Epithelial cell of proximal tubule (primary cell): ENCODE data around the gene VANGL1. TPM values are rescaled to one million over a fixed set of nuclear protein-coding genes. Genes with fewer than 3 reads are reported as not detected.

ENCODE experiments used
- DNase-seq: peaks from one replicate; pipeline ENCODE4 v3.0.0-alpha.2; 2011; ENCODE audit warnings: low read depth
- H3K4me3 ChIP-seq: 2 replicates; pipeline ENCODE4 v1.5.1; 2011; ENCODE audit warnings: low read depth, mild to moderate bottlenecking, low read length
- total RNA-seq: library from RNA; depleted of rRNA; stranded (reverse); fragments of >200 nt; gene quantifications from 2 replicates; pipeline ENCODE4 v1.2.3, GENCODE V29; 2015
- TF ChIP-seq, protein P1 (sequence below): conservative IDR thresholded peaks from 2 replicates; pipeline ENCODE4 v1.5.1; 2012; ENCODE audit warnings: low read depth, mild to moderate bottlenecking, low read length

The VANGL1 gene
- total RNA-seq, 1 donor from 2014 or later: 16.1 TPM

DNA sequence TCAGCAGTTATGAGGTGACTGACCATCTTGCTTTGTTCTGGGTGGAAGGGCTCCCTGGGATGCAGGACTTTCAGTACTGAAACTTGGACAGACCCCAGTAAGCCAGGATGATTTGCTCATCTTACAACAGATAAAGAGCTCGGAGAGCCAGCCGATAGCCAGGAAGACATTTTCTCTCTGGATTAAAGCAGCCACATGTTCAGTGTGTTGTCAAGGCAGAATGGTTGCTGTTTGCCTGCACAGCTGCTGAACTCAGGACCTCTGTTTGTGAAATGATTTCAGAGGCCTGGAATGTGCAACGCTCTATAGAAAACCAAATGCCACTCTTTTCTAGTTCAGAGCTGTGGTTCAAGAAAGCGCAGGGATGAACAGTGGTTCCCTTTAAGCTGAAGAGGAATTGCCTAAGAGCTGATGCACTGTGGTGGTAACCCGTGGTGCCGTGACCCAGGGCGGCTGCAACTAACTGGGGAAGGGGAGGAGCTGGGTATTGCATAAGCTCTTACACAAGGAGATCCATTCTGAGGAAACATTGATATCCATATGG, 86.0 kb downstream of the VANGL1 start:
- peak; percentile 93 for DNase-seq
- TF ChIP-seq, protein P1, sequence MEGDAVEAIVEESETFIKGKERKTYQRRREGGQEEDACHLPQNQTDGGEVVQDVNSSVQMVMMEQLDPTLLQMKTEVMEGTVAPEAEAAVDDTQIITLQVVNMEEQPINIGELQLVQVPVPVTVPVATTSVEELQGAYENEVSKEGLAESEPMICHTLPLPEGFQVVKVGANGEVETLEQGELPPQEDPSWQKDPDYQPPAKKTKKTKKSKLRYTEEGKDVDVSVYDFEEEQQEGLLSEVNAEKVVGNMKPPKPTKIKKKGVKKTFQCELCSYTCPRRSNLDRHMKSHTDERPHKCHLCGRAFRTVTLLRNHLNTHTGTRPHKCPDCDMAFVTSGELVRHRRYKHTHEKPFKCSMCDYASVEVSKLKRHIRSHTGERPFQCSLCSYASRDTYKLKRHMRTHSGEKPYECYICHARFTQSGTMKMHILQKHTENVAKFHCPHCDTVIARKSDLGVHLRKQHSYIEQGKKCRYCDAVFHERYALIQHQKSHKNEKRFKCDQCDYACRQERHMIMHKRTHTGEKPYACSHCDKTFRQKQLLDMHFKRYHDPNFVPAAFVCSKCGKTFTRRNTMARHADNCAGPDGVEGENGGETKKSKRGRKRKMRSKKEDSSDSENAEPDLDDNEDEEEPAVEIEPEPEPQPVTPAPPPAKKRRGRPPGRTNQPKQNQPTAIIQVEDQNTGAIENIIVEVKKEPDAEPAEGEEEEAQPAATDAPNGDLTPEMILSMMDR: no peak
- no peak overlapping the region for H3K4me3 ChIP-seq

DNA sequence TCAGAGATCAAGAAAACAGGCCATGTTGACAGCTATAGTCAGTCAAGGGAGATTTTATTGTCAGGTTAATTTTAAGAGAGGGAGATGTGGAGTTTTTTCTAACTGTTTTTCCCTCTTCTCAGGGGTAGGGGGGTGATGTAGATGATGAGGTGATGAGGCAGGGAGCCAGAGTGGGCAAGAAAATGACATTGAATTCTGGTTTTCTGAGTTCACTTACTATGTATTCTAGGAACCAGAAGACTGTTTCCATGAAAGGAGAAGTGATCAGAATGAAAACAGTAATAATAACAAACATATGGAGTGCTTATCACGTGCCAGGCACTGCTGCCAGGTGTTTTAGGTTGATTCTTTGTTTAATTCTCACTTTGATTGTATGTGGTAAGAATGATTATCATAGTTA, 86.6 kb downstream of the VANGL1 start:
- DNase-seq: no peak
- TF ChIP-seq, protein P1: no peak
- H3K4me3 ChIP-seq: no peak overlapping the region

DNA sequence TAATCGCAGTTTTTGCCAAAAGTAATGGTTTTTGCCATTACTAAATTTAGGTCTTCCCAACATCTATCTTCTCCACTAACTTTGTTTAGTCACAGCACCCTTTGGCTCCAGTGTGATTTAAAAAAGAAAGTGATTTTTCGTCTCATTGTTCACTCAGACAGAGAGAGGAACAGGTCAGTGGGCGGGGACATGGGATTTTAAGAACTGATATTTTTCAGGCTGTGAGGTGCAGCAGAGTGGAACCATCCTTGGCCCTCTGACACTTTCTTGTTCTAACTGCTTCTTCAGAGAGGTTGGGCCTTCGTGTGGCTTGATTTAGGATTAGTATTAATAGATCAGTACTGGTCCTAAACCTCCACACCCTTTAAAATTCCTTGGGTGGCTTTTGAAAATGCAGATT, 88.0 kb downstream of the VANGL1 start:
- no peak for DNase-seq
- TF ChIP-seq, protein P1: no peak

DNA sequence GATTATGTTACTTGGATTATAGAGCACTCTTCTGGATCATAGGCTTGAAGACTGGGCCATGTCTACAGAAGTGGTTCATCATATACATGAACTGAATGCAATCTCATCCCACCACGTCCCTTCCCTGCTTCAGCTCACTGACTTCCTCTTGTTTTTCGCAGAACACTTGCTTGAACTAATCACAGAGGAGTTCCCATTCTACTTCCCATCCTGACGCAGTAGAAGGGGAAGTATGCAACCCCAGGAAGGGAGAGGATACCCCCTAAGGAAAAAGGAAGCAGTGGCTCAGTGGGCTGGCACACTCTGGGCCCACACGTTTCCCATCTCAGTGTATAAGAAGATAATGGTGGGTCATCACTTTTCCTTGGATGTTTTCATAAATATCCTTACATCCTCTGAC, 90.5 kb downstream of the VANGL1 start:
- TF ChIP-seq, protein P1: no peak
- DNase-seq: no peak
- H3K4me3 ChIP-seq: no peak overlapping the region

More for the DNA sequence above, 88.0 kb downstream of the VANGL1 start:
- no peak overlapping the region for H3K4me3 ChIP-seq

DNA sequence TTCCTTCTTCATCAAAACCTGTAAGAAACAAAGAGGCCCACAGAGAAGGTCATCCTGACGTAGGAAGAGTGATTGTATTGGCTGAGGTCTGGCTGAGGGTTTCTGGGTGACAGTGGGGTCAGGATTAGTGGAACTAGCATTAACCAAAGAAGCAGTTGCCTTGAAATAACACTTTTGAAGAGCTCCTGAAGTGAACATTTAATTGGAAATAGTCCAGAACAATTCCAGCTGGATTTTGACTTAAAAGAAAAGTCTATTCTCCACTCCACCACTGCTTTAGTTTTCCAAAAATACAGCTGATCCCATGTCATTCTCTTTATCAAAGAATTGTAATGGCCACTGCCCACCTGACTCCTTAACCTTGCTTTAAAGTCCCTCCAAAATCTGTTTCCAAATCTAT, 99.0 kb downstream of the VANGL1 start:
- DNase-seq: no peak
- H3K4me3 ChIP-seq: no peak overlapping the region
- TF ChIP-seq, protein P1: no peak

DNA sequence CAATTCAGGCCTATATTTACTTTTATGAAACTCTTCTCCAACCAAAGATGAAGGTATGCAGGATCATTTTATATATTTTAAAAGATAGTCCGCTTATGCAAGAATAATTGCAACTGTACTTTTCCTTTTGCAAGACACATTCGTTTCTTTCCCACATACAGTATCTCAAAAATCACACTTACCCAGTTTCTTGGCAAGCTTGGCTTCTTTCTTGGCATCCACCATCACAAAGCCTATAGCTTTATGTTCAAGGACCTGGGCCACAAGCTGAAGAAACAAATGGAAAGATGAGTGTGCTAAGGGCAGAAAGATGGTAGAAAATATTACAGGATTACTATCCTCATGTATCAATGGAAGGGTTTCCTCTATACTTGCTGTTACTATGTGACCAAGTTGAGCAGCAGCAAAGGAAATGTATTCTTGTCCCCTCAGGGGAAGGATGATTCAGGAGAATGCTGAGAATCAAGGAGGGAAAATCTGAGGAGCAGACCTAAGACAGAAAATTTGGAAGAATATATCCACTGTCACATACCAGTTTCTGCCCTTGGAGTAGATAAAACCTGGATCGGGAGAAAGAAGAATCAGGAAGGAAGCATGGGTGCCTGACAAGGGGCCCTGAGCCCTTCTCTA, 103.0 kb downstream of the VANGL1 start:
- no peak for DNase-seq
- TF ChIP-seq, protein P1: no peak
- H3K4me3 ChIP-seq: no peak overlapping the region
